Lung (tissue), 12 donors: ENCODE data around the gene PLA2R1. TPM values are rescaled to one million over a fixed set of nuclear protein-coding genes. Genes with fewer than 3 reads are reported as not detected.
"Not testable (repeated sequence)": the region's sequence is repeated elsewhere in the genome, so short reads cannot be mapped to it uniquely, and the experiment has no call there.

Experiments
- ATAC-seq: fragments of 200-7000 bp; cut with Tn5 transposase; one replicate; pipeline ENCODE4 v1.9.1; 2020; ENCODE audit warnings: moderate number of reproducible peaks; ENCODE audit not compliant: insufficient read depth, low FRiP score
- DNase-seq, 3 donors: peaks; one replicate each; pipeline ENCODE4 v3.0.0-alpha.2; 2013 to 2017
- H3K27ac ChIP-seq, 2 donors: one replicate each; pipeline ENCODE4 v1.5.1; 2013; ENCODE audit warnings: mild to moderate bottlenecking in 2 of 2, moderate library complexity in 2 of 2, control low read depth in 1 of 2, inconsistent platforms in 1 of 2, low read depth in 1 of 2, low read length in 1 of 2
- H3K27me3 ChIP-seq, 3 donors: one replicate each; pipeline ENCODE4 v1.5.1; 2013; ENCODE audit warnings: low read length in 2 of 3; ENCODE audit not compliant: control insufficient read depth in 3 of 3, insufficient read depth in 3 of 3
- H3K36me3 ChIP-seq, 4 donors: one replicate each; pipeline ENCODE4 v1.5.1; 2013; ENCODE audit warnings: low read length in 4 of 4, mild to moderate bottlenecking in 1 of 4, moderate library complexity in 1 of 4; ENCODE audit not compliant: control insufficient read depth in 4 of 4, insufficient read depth in 4 of 4
- H3K4me1 ChIP-seq, 5 donors: one replicate each; pipeline ENCODE4 v1.5.1; 2013; ENCODE audit warnings: low read length in 5 of 5, mild to moderate bottlenecking in 2 of 5, moderate library complexity in 1 of 5; ENCODE audit not compliant: control insufficient read depth in 5 of 5, insufficient read depth in 5 of 5
- H3K4me3 ChIP-seq: one replicate; pipeline ENCODE4 v1.5.1; 2013; ENCODE audit warnings: mild to moderate bottlenecking, control low read depth, moderate library complexity
- H3K9ac ChIP-seq, 2 donors: one replicate each; pipeline ENCODE4 v1.5.1; 2013; ENCODE audit warnings: low read length in 2 of 2, control low read depth in 1 of 2; ENCODE audit not compliant: insufficient read depth in 1 of 2
- H3K9me3 ChIP-seq, 4 donors: one replicate each; pipeline ENCODE4 v1.5.1; 2013; ENCODE audit warnings: low read length in 3 of 4, mild to moderate bottlenecking in 1 of 4, moderate library complexity in 1 of 4; ENCODE audit not compliant: control insufficient read depth in 4 of 4, insufficient read depth in 3 of 4
- CTCF ChIP-seq: IDR thresholded peaks from 2 replicates; pipeline ENCODE4 v1.5.1; 2012; ENCODE audit warnings: mild to moderate bottlenecking; ENCODE audit errors: control extremely low read depth, extremely low read depth
- WGBS, 2 donors: extraction: QIAGEN DNeasy Blood & Tissue Kit; methylation state at CpG; one replicate each; pipeline ENCODE4 v1.1.7; 2013; 5-methylcytosine and 5-hydroxymethylcytosine counted together
- polyA plus RNA-seq, 2 donors: library from polyadenylated mRNA; stranded (reverse); fragments of 200-250 nt; gene quantifications; one replicate each; pipeline ENCODE4 v1.2.1, GENCODE V29; 2013
- total RNA-seq, 2 donors: library from RNA; depleted of rRNA in 1 of 2; stranded (reverse); fragments of >200 nt in 1 of 2; gene quantifications; one replicate each; pipeline ENCODE4 v1.2.1, GENCODE V29; 2014 to 2021
- donor health status: control.
- donor health status: control.
- donor health status: Bipolar disorder and iron deficiency.
- donor health status: healthy.
- donor health status: DM: yes; HTN: yes; CAD: no.

The PLA2R1 gene
- total and polyA plus RNA-seq, 4 donors, result 0.79 to 13.5 (median 2.3) TPM

GRCh38 chr2:159971365-159972152 is 90.9 kb downstream of the PLA2R1 start:
- Histone ChIP-seq H3K27me3 (no peaks in the 10 kb centered on the region), H3K27ac (no peak overlapping the region), H3K36me3 (no peaks in the 10 kb centered on the region), H3K9me3 (no peaks in the 10 kb centered on the region), H3K4me1 (no peaks in the 10 kb centered on the region), H3K4me3 (no peak overlapping the region), H3K9ac (no peak overlapping the region)
- 87 to 90% methylated on average over 7 of the region's 7 CpGs for WGBS, 2 donors
- TF ChIP-seq CTCF, result no peak
- DNase-seq (no peak), ATAC-seq (no peak)

GRCh38 chr2:159970548-159970947 is 91.9 kb downstream of the PLA2R1 start:
- 97 to 100% methylated on average over 1 of the region's 1 CpG for WGBS, 2 donors
- DNase-seq, result not testable (repeated sequence)

GRCh38 chr2:159968279-159968900 is 94.0 kb downstream of the PLA2R1 start:
- no peaks in the 10 kb centered on the region for H3K36me3 ChIP-seq
- WGBS, 2 donors, result 0 to 7% methylated on average over 2 of the region's 2 CpGs
- H3K9me3 ChIP-seq, result no peaks in the 10 kb centered on the region
- ATAC-seq (no peak), DNase-seq (peak; percentile 55 to 82 (median 76))
- no peak overlapping the region for H3K4me3 ChIP-seq
- H3K27me3 ChIP-seq, result no peaks in the 10 kb centered on the region
- H3K4me1 ChIP-seq, result no peaks in the 10 kb centered on the region
- peak; percentile 5 for TF ChIP-seq CTCF
- H3K9ac ChIP-seq, result peak overlapping the region in 1 of 2 donors; percentile 7
- H3K27ac ChIP-seq, result no peak overlapping the region

More at GRCh38 chr2:159970548-159970947, 91.9 kb downstream of the PLA2R1 start:
- not testable (repeated sequence) for H3K9me3 ChIP-seq, ATAC-seq, H3K4me3 ChIP-seq, H3K27me3 ChIP-seq, H3K27ac ChIP-seq, H3K4me1 ChIP-seq, H3K9ac ChIP-seq, H3K36me3 ChIP-seq

GRCh38 chr2:159963700-159964099 is 98.7 kb downstream of the PLA2R1 start:
- no peaks in the 10 kb centered on the region for H3K36me3 ChIP-seq
- H3K27me3 ChIP-seq, result no peaks in the 10 kb centered on the region
- H3K27ac ChIP-seq, result no peak overlapping the region
- H3K9me3 ChIP-seq, result no peaks in the 10 kb centered on the region
- no peak overlapping the region for H3K4me3 ChIP-seq
- no peak for TF ChIP-seq CTCF
- H3K9ac ChIP-seq, result no peak overlapping the region
- peaks cover 0 to 10% (median 0%) of the 10 kb centered on the region in 5 donors for H3K4me1 ChIP-seq
- ATAC-seq (no peak), DNase-seq (no peak)
- whole genome bisulfite sequencing, 2 donors, result 80 to 85% methylated on average over 7 of the region's 7 CpGs

- not testable (repeated sequence) for ATAC-seq, H3K9ac ChIP-seq, H3K4me1 ChIP-seq, H3K36me3 ChIP-seq, H3K27me3 ChIP-seq, DNase-seq, H3K9me3 ChIP-seq, H3K4me3 ChIP-seq, H3K27ac ChIP-seq
Measured at GRCh38 chr2:159962513-159962912, 99.9 kb downstream of the PLA2R1 start.
